Neural progenitor cell (in vitro differentiated cells): ENCODE measurements around the gene EVL. TPM values are rescaled to one million over a fixed set of nuclear protein-coding genes. Genes with fewer than 3 reads are reported as not detected.

Source experiments
- DNase-seq: peaks from one replicate; pipeline ENCODE4 v3.0.0-alpha.2; 2016; ENCODE audit warnings: low spot score
- H2AFZ ChIP-seq: fragments of 200-600 bp; sonication (generic); replicated peaks from 2 replicates; pipeline ENCODE4 v1.6.1; 2016; ENCODE audit warnings: antibody characterized with exemption
- H3F3A ChIP-seq: fragments of 200-600 bp; sonication (generic); 2 replicates; pipeline ENCODE4 v1.6.1; 2016; ENCODE audit warnings: antibody characterized with exemption, low read depth
- H3K27ac ChIP-seq: fragments of 200-600 bp; sonication (generic); 2 replicates; pipeline ENCODE4 v1.5.1; 2016; ENCODE audit warnings: mild to moderate bottlenecking
- H3K27me3 ChIP-seq: fragments of 200-600 bp; sonication (generic); 2 replicates; pipeline ENCODE4 v1.6.1; 2016; ENCODE audit warnings: mild to moderate bottlenecking, moderate library complexity
- H3K36me3 ChIP-seq: fragments of 200-600 bp; sonication (generic); 2 replicates; pipeline ENCODE4 v1.5.1; 2016
- H3K4me1 ChIP-seq: fragments of 200-600 bp; sonication (generic); 2 replicates; pipeline ENCODE4 v1.6.1; 2016; ENCODE audit warnings: mixed run types
- H3K4me2 ChIP-seq: fragments of 200-600 bp; sonication (generic); 2 replicates; pipeline ENCODE4 v1.6.1; 2016
- H3K4me3 ChIP-seq: fragments of 200-600 bp; sonication (generic); 2 replicates; pipeline ENCODE4 v1.5.1; 2016
- H3K79me2 ChIP-seq: fragments of 200-600 bp; sonication (generic); 2 replicates; pipeline ENCODE4 v1.6.1; 2016; ENCODE audit warnings: low read depth
- H3K9ac ChIP-seq: fragments of 200-600 bp; sonication (generic); 2 replicates; pipeline ENCODE4 v1.6.1; 2016
- H3K9me3 ChIP-seq: fragments of 200-600 bp; sonication (generic); 2 replicates; pipeline ENCODE4 v1.5.1; 2016; ENCODE audit warnings: low read depth
- H4K20me1 ChIP-seq: fragments of 200-600 bp; sonication (generic); 2 replicates; pipeline ENCODE4 v1.6.1; 2016; ENCODE audit warnings: low read depth
- H3K27ac Mint-ChIP-seq: 3 replicates; pipeline ENCODE4 v1.8.0; 2021; ENCODE audit warnings: mixed read lengths
- H3K27me3 Mint-ChIP-seq: 2 replicates; pipeline ENCODE4 v1.8.0; 2022; ENCODE audit warnings: low read depth, mild to moderate bottlenecking, inconsistent platforms, moderate library complexity, mixed read lengths; ENCODE audit not compliant: insufficient read depth
- H3K36me3 Mint-ChIP-seq: 3 replicates; pipeline ENCODE4 v1.8.0; 2021; ENCODE audit warnings: mixed read lengths
- H3K4me1 Mint-ChIP-seq: 3 replicates; pipeline ENCODE4 v1.8.0; 2021; ENCODE audit warnings: mixed read lengths
- H3K4me3 Mint-ChIP-seq: 3 replicates; pipeline ENCODE4 v1.8.0; 2021; ENCODE audit warnings: mild to moderate bottlenecking, moderate library complexity, mixed read lengths
- H3K9me3 Mint-ChIP-seq: 3 replicates; pipeline ENCODE4 v1.8.0; 2020; ENCODE audit warnings: mixed read lengths
- EZH2 ChIP-seq: fragments of 200-600 bp; sonication (generic); IDR thresholded peaks from 2 replicates; pipeline ENCODE4 v1.6.1; 2017; ENCODE audit warnings: antibody characterized with exemption, mild to moderate bottlenecking, moderate library complexity
- EZH2phosphoT487 ChIP-seq: fragments of 200-600 bp; sonication (generic); IDR thresholded peaks from 2 replicates; pipeline ENCODE4 v1.6.1; 2017; ENCODE audit warnings: antibody characterized with exemption
- total RNA-seq: library from RNA; depleted of rRNA; stranded (reverse); fragments of >200 nt; gene quantifications from 2 replicates; pipeline ENCODE4 v1.2.3, GENCODE V29; 2015; ENCODE audit warnings: low replicate concordance
- TF ChIP-seq, protein P1 (sequence below): fragments of 200-600 bp; sonication (generic); IDR thresholded peaks from 2 replicates; pipeline ENCODE4 v1.5.1; 2017; ENCODE audit warnings: antibody characterized with exemption, mild to moderate bottlenecking

EVL gene
- total RNA-seq, 1 donor from 2014 or later = 49.2 TPM

DNA sequence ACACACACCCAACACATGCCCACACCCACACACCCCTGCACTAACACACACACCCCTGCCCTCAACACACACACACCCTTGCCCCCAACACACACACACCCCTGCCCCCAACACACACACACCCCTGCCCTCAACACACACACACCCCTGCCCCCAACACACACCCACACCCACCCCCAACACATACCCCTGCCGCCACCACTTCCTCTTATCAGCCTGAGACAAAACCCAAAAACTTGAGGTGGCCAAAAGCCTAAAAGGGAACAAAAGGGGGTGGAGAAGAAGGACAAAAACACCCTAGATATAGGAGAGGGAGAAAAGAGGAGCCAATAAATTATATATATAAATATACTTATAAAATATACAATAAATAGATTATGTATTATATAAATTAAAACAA, 103.3 kb downstream of the EVL start:
- no peak overlapping the region for H3K27ac Mint-ChIP-seq
- Histone ChIP-seq H3K4me3 (no peak overlapping the region), H3K9ac (no peak overlapping the region), H3K4me2 (no peak overlapping the region), H4K20me1 (no peaks in the 10 kb centered on the region), H3K4me1 (peaks cover 10% of the 10 kb centered on the region), H3K27ac (no peak overlapping the region), H2AFZ (no peak overlapping the region), H3K36me3 (no peaks in the 10 kb centered on the region), H3F3A (peaks cover 12% of the 10 kb centered on the region), H3K9me3 (no peaks in the 10 kb centered on the region), H3K27me3 (peaks cover 32% of the 10 kb centered on the region), H3K79me2 (no peaks in the 10 kb centered on the region)
- no peak overlapping the region for H3K4me3 Mint-ChIP-seq
- H3K36me3 Mint-ChIP-seq = peaks cover 3% of the 10 kb centered on the region
- H3K4me1 Mint-ChIP-seq = peaks cover 8% of the 10 kb centered on the region
- H3K9me3 Mint-ChIP-seq = peaks cover 3% of the 10 kb centered on the region
- no peak for DNase-seq
- peaks cover 18% of the 10 kb centered on the region for H3K27me3 Mint-ChIP-seq
- TF ChIP-seq EZH2phosphoT487 (no peak), EZH2 (no peak)
- TF ChIP-seq, protein P1, sequence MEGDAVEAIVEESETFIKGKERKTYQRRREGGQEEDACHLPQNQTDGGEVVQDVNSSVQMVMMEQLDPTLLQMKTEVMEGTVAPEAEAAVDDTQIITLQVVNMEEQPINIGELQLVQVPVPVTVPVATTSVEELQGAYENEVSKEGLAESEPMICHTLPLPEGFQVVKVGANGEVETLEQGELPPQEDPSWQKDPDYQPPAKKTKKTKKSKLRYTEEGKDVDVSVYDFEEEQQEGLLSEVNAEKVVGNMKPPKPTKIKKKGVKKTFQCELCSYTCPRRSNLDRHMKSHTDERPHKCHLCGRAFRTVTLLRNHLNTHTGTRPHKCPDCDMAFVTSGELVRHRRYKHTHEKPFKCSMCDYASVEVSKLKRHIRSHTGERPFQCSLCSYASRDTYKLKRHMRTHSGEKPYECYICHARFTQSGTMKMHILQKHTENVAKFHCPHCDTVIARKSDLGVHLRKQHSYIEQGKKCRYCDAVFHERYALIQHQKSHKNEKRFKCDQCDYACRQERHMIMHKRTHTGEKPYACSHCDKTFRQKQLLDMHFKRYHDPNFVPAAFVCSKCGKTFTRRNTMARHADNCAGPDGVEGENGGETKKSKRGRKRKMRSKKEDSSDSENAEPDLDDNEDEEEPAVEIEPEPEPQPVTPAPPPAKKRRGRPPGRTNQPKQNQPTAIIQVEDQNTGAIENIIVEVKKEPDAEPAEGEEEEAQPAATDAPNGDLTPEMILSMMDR = no peak

DNA sequence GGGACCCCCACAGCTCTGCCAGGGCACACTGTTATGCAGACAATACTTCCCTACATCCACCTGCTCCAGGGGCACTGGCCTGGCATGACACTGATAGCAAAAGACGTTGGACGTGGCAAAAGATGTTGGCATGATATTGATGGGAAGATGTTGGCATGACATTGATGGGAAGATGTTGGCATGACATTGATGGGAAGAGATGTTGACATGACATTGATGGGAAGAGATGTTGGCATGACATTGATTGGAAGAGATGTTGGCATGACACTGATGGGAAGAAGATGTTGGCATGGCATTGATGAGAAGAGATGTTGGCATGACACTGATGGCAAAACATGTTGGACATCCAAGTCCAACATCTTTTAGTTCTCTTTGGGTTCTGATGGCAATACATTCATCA, 105.7 kb downstream of the EVL start:
- Histone ChIP-seq H3K4me2 (no peak overlapping the region), H3K27ac (no peak overlapping the region), H3K36me3 (no peaks in the 10 kb centered on the region), H3K27me3 (peaks cover 10% of the 10 kb centered on the region), H3K79me2 (no peaks in the 10 kb centered on the region), H3K4me3 (no peak overlapping the region), H3K9ac (no peak overlapping the region), H3F3A (peaks cover 5% of the 10 kb centered on the region), H2AFZ (no peak overlapping the region), H3K9me3 (no peaks in the 10 kb centered on the region), H4K20me1 (no peaks in the 10 kb centered on the region), H3K4me1 (peaks cover 7% of the 10 kb centered on the region)
- Mint-ChIP-seq H3K27ac (no peak overlapping the region), H3K9me3 (no peaks in the 10 kb centered on the region), H3K36me3 (no peaks in the 10 kb centered on the region), H3K4me3 (no peak overlapping the region), H3K4me1 (peaks cover 4% of the 10 kb centered on the region), H3K27me3 (peaks cover 19% of the 10 kb centered on the region)
- no peak for DNase-seq
- TF ChIP-seq, protein P1 = no peak
- no peak for TF ChIP-seq EZH2phosphoT487
- no peak for TF ChIP-seq EZH2

DNA sequence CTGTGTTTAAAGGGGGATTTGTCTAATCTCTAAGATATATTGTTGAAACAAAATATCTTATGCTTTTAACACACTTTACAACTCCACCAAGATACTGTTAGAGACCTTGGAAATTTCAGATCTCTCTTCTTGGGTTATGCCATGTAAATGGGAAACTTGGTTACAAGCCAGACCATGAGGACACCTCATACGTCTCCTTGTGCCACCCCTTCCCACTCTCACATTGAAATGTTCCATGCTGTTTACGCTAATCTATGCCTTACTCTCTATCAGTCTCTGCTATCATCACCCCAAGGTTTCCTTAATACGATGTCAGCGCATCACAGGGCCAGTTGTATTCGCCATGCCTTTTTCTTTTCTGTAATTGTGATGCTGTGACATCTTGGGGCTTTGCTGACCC, 107.6 kb downstream of the EVL start:
- H3K79me2 ChIP-seq = no peaks in the 10 kb centered on the region
- no peaks in the 10 kb centered on the region for H3F3A ChIP-seq
- H3K4me1 ChIP-seq = no peaks in the 10 kb centered on the region
- no peak overlapping the region for H3K27ac ChIP-seq
- H3K9ac ChIP-seq = no peak overlapping the region
- no peaks in the 10 kb centered on the region for H3K4me1 Mint-ChIP-seq
- no peaks in the 10 kb centered on the region for H3K36me3 Mint-ChIP-seq
- no peaks in the 10 kb centered on the region for H3K9me3 ChIP-seq
- H3K4me3 ChIP-seq = no peak overlapping the region
- H3K9me3 Mint-ChIP-seq = no peaks in the 10 kb centered on the region
- H3K27me3 Mint-ChIP-seq = peaks cover 16% of the 10 kb centered on the region
- no peaks in the 10 kb centered on the region for H4K20me1 ChIP-seq
- H2AFZ ChIP-seq = no peak overlapping the region
- H3K4me2 ChIP-seq = no peak overlapping the region
- no peaks in the 10 kb centered on the region for H3K36me3 ChIP-seq
- no peak overlapping the region for H3K4me3 Mint-ChIP-seq
- H3K27me3 ChIP-seq = no peaks in the 10 kb centered on the region
- no peak overlapping the region for H3K27ac Mint-ChIP-seq
- TF ChIP-seq EZH2phosphoT487 = no peak
- no peak for TF ChIP-seq EZH2
- TF ChIP-seq, protein P1 = no peak
- no peak for DNase-seq

DNA sequence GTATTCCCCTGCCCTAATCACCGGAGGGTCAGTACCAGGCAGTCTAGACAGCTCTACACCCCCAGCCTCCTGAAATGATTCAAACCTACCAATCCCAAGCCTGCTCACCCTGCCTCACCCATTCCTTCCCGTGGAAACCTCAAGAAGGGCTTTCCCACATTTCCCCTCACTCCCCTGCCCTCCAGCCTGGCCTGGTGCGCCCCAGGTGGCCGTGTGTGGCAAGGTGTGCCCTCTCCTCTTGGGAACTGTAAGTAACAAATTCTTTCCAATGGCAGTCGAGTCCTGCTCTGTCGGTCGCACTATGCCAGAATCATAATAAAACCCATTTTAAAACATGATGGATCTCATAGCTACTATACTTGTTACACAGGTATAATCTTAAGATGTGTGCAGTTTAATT, 108.1 kb downstream of the EVL start:
- Mint-ChIP-seq H3K4me3 (no peak overlapping the region), H3K27ac (no peak overlapping the region), H3K9me3 (no peaks in the 10 kb centered on the region), H3K36me3 (no peaks in the 10 kb centered on the region), H3K4me1 (no peaks in the 10 kb centered on the region), H3K27me3 (peaks cover 16% of the 10 kb centered on the region)
- Histone ChIP-seq H3K9ac (no peak overlapping the region), H4K20me1 (no peaks in the 10 kb centered on the region), H3K27me3 (no peaks in the 10 kb centered on the region), H3K36me3 (no peaks in the 10 kb centered on the region), H3F3A (no peaks in the 10 kb centered on the region), H3K4me3 (no peak overlapping the region), H3K27ac (no peak overlapping the region), H3K9me3 (no peaks in the 10 kb centered on the region), H3K4me1 (no peaks in the 10 kb centered on the region), H3K4me2 (no peak overlapping the region), H2AFZ (no peak overlapping the region), H3K79me2 (no peaks in the 10 kb centered on the region)
- DNase-seq = no peak
- no peak for TF ChIP-seq EZH2phosphoT487
- TF ChIP-seq, protein P1 = no peak
- TF ChIP-seq EZH2 = no peak
